ENCODE measurements around the gene IFFO2. TPM values are rescaled to one million over a fixed set of nuclear protein-coding genes. Genes with fewer than 3 reads are reported as not detected.

Gene IFFO2
- total and polyA plus RNA-seq, 10 of the 15 experiments (the other 5 are each of a cell fraction or from before 2014, with no cell fraction given): 1.2 to 18.4 (median 6.7) TPM

- BruUV-seq (replicated peaks): no TSS peak
Observed at GRCh38 chr1:18920931-18921330, 35.5 kb downstream of the IFFO2 start.

DNA sequence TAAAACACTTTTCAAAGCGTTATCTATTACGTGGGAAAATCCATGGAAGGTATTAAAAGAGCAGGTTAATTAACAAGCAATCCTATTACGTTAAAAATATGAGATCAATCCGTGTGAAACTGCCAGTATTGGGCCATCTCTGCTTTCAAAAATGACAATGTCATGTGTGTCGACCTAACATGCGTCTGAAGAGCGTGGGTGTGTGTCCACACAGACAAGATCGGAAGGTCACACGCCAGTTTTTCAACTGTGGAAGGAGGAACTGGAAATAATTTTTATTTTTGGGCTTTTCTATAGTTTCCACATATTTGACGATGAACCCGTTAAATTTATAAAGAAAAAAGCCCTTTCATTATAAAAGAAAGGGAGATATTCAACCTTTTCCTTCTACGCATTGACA, 36.5 kb downstream of the IFFO2 start:
- Histone ChIP-seq H3K79me2 (ENCODE audit: control insufficient read depth, insufficient read depth, low read length) (no peaks in the 10 kb centered on the region; the same call in 1 of the 2 replicates), H3K9ac (ENCODE audit: control insufficient read depth, insufficient read depth, low read length) (no peak overlapping the region), H3K4me3 (no peak overlapping the region), H2AFZ (ENCODE audit: control insufficient read depth, low read depth, low read length) (no peak overlapping the region), H3K27ac (ENCODE audit: control insufficient read depth, insufficient read depth) (no peak overlapping the region), H3K27me3 (replicated peaks in 1 of 2; ENCODE audit: control insufficient read depth in 2 of 2, insufficient read depth in 2 of 2, low read length in 1 of 2) (no peaks in the 10 kb centered on the region), H3K36me3 (ENCODE audit: control insufficient read depth in 2 of 2, insufficient read depth in 2 of 2, low read length in 1 of 2) (peaks cover 0 to 12% of the 10 kb centered on the region in 2 experiments; a peak in 3 of 4 replicates), H3K4me2 (ENCODE audit: control insufficient read depth, insufficient read depth) (no peak overlapping the region), H3K4me1 (ENCODE audit: control insufficient read depth, insufficient read depth, low read length) (peaks cover 14% of the 10 kb centered on the region; the same call in 1 of the 2 replicates), H4K20me1 (ENCODE audit: control insufficient read depth, insufficient read depth) (peaks cover 3% of the 10 kb centered on the region; the same call in 1 of the 2 replicates), H3K9me3 (replicated peaks; ENCODE audit: control insufficient read depth, insufficient read depth, low read length) (no peaks in the 10 kb centered on the region)
- ATAC-seq (no peak), DNase-seq (ENCODE audit: low read depth, low spot score) (no peak), FAIRE-seq (no peak)
- 84% methylated on average over 12 of the region's 12 CpGs for WGBS (ENCODE audit: insufficient coverage, insufficient replicate concordance, low lambda C conversion rate, missing lambda C conversion rate)
- POLR2A ChIA-PET: no interaction called here
- intact Hi-C loops (cut with micrococcal nuclease; ENCODE audit: unreplicated experiment) (no loop called here), in situ Hi-C loops (cut with MboI) (no loop called here)
- SMC1A ChIA-PET (ENCODE audit: uncharacterized antibody, unreplicated experiment): no interaction called here
- CTCF ChIA-PET: no interaction called here
- RAD21 ChIA-PET (ENCODE audit: unreplicated experiment): no interaction called here
- no TSS peak for BruUV-seq (replicated peaks)
- TF ChIP-seq BRCA1 (IDR thresholded peaks at IDR 0.05; ENCODE audit: low read depth, low read length): no peak
- no peak for TF ChIP-seq SIX5 (IDR thresholded peaks at IDR 0.05; ENCODE audit: low read depth, low read length, severe bottlenecking)
- no peak for TF ChIP-seq CUX1 (IDR thresholded peaks at IDR 0.05; ENCODE audit: insufficient replicate concordance, low read depth, low read length)
- no peak for TF ChIP-seq NFYB (IDR thresholded peaks at IDR 0.05; ENCODE audit: insufficient read depth, low read depth, low read length)
- TF ChIP-seq MXI1 (IDR thresholded peaks at IDR 0.05; ENCODE audit: low read depth, low read length): no peak
- TF ChIP-seq MTA2 (IDR thresholded peaks at IDR 0.05; ENCODE audit: low read depth): no peak
- TF ChIP-seq ETV6 (conservative IDR thresholded peaks at IDR 0.05 in 1 of 2, IDR thresholded peaks at IDR 0.05 in 1 of 2; ENCODE audit: borderline replicate concordance in 1 of 2, low read depth in 1 of 2): no peak
- TF ChIP-seq KLF5 (IDR thresholded peaks at IDR 0.05; ENCODE audit: partially characterized antibody): no peak
- no peak for TF ChIP-seq IRF4 (IDR thresholded peaks at IDR 0.05; ENCODE audit: low read depth, low read length)
- TF ChIP-seq EGR1 (IDR thresholded peaks at IDR 0.05; ENCODE audit: borderline replicate concordance in 1 of 2, low read depth in 2 of 2, low read length in 2 of 2): no peak
- TF ChIP-seq HDAC2 (IDR thresholded peaks at IDR 0.05): no peak
- TF ChIP-seq POLR2AphosphoS2 (IDR thresholded peaks at IDR 0.05; ENCODE audit: low read depth, low read length): no peak

More at GRCh38 chr1:18920931-18921330, 35.5 kb downstream of the IFFO2 start:
- Histone ChIP-seq H3K9ac (ENCODE audit: control insufficient read depth, insufficient read depth, low read length) (no peak overlapping the region), H3K4me3 (no peak overlapping the region), H2AFZ (ENCODE audit: control insufficient read depth, low read depth, low read length) (no peak overlapping the region), H3K4me2 (ENCODE audit: control insufficient read depth, insufficient read depth) (no peak overlapping the region), H4K20me1 (ENCODE audit: control insufficient read depth, insufficient read depth) (peaks cover 3% of the 10 kb centered on the region; the same call in 1 of the 2 replicates), H3K79me2 (ENCODE audit: control insufficient read depth, insufficient read depth, low read length) (no peaks in the 10 kb centered on the region; the same call in 1 of the 2 replicates), H3K4me1 (ENCODE audit: control insufficient read depth, insufficient read depth, low read length) (peaks cover 14% of the 10 kb centered on the region; the same call in 1 of the 2 replicates), H3K27me3 (replicated peaks in 1 of 2; ENCODE audit: control insufficient read depth in 2 of 2, insufficient read depth in 2 of 2, low read length in 1 of 2) (no peaks in the 10 kb centered on the region), H3K27ac (ENCODE audit: control insufficient read depth, insufficient read depth) (no peak overlapping the region), H3K9me3 (replicated peaks; ENCODE audit: control insufficient read depth, insufficient read depth, low read length) (no peaks in the 10 kb centered on the region), H3K36me3 (ENCODE audit: control insufficient read depth in 2 of 2, insufficient read depth in 2 of 2, low read length in 1 of 2) (peaks cover 0 to 10% of the 10 kb centered on the region in 2 experiments; a peak in 3 of 4 replicates)
- intact Hi-C loops (cut with micrococcal nuclease; ENCODE audit: unreplicated experiment) (no loop called here), in situ Hi-C loops (cut with MboI) (no loop called here)
- TF ChIP-seq ESRRA (IDR thresholded peaks at IDR 0.05; ENCODE audit: low read length) (no peak), HDGF (IDR thresholded peaks at IDR 0.05) (no peak)
- SMC1A ChIA-PET (ENCODE audit: uncharacterized antibody, unreplicated experiment): interaction anchor here (1.0 to 1.7 kb wide), 2 partner anchors 51 to 160 kb away, joined by 3 read pairs; no protein-coding TSS in a partner anchor
- FAIRE-seq: no peak
- 84% methylated on average over 7 of the region's 7 CpGs for WGBS (ENCODE audit: insufficient coverage, insufficient replicate concordance, low lambda C conversion rate, missing lambda C conversion rate)
- CTCF ChIA-PET: interaction anchor here (1.7 kb wide), 1 partner anchor 14 kb away, joined by 7 read pairs; no protein-coding TSS in a partner anchor
- DNase-seq (ENCODE audit: low read depth, low spot score): no peak
- RAD21 ChIA-PET (ENCODE audit: unreplicated experiment): no interaction called here
- no peak for ATAC-seq
- POLR2A ChIA-PET: no interaction called here

Data from GM12878 (cell line).